Measurements from ENCODE around the gene WTAP. TPM values are rescaled to one million over a fixed set of nuclear protein-coding genes. Genes with fewer than 3 reads are reported as not detected.

WTAP gene
- total and polyA plus RNA-seq, 2 of the 8 experiments (the other 6 are each of a cell fraction or from before 2014, with no cell fraction given), result 32.6 to 120 TPM

GRCh38 chr6:159695984-159696383 lies 31.3 kb upstream of the WTAP start (continued):
- TF ChIP-seq SP2 (IDR thresholded peaks at IDR 0.05; ENCODE audit: low read length) (no peak), BCL11A (IDR thresholded peaks at IDR 0.05; ENCODE audit: low read depth in 2 of 2, low read length in 2 of 2) (no peak), POLR2A (IDR thresholded peaks at IDR 0.05; ENCODE audit: control extremely low read depth in 1 of 2, low read depth in 2 of 2, low read length in 2 of 2) (no peak), KDM5A (IDR thresholded peaks at IDR 0.05; ENCODE audit: low read length) (no peak)
